ENCODE results near the gene NF2.

Gene NF2

DNA sequence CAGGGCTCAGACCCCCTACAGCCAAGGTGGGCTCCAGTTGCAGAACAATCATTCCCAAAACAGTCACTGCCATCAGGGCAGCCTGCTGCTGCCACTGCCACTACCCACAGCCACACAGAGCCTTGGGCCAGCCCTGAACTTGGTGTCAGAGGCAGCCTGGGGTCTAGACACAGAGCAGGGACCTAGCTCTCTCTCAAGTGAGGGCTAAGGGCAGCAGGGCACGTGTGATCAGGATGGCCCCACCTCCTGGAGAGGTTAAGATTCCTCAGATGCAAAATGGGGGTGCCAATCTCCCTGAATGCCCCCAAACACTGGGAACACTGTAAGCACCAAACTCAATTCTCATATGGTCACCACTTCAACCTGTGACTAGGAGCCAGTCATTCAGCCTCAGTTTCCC, 132.0 kb downstream of the NF2 start:
- H3K4me3 ChIP-seq (ENCODE audit: low read depth, low read length), result no peak overlapping the region
- TF ChIP-seq, protein P1, sequence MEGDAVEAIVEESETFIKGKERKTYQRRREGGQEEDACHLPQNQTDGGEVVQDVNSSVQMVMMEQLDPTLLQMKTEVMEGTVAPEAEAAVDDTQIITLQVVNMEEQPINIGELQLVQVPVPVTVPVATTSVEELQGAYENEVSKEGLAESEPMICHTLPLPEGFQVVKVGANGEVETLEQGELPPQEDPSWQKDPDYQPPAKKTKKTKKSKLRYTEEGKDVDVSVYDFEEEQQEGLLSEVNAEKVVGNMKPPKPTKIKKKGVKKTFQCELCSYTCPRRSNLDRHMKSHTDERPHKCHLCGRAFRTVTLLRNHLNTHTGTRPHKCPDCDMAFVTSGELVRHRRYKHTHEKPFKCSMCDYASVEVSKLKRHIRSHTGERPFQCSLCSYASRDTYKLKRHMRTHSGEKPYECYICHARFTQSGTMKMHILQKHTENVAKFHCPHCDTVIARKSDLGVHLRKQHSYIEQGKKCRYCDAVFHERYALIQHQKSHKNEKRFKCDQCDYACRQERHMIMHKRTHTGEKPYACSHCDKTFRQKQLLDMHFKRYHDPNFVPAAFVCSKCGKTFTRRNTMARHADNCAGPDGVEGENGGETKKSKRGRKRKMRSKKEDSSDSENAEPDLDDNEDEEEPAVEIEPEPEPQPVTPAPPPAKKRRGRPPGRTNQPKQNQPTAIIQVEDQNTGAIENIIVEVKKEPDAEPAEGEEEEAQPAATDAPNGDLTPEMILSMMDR (IDR thresholded peaks at IDR 0.05; ENCODE audit: low read depth, low read length), result no peak
- TF ChIP-seq MYC (IDR thresholded peaks at IDR 0.05; ENCODE audit: low read depth, low read length) (no peak), POLR2A (IDR thresholded peaks at IDR 0.05; ENCODE audit: extremely low read depth, insufficient read length) (no peak)
- TF ChIP-seq, protein P2, sequence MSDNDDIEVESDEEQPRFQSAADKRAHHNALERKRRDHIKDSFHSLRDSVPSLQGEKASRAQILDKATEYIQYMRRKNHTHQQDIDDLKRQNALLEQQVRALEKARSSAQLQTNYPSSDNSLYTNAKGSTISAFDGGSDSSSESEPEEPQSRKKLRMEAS (IDR thresholded peaks at IDR 0.05; ENCODE audit: low read depth, low read length), result no peak
- DNase-seq (ENCODE audit: low read depth), result no peak

DNA sequence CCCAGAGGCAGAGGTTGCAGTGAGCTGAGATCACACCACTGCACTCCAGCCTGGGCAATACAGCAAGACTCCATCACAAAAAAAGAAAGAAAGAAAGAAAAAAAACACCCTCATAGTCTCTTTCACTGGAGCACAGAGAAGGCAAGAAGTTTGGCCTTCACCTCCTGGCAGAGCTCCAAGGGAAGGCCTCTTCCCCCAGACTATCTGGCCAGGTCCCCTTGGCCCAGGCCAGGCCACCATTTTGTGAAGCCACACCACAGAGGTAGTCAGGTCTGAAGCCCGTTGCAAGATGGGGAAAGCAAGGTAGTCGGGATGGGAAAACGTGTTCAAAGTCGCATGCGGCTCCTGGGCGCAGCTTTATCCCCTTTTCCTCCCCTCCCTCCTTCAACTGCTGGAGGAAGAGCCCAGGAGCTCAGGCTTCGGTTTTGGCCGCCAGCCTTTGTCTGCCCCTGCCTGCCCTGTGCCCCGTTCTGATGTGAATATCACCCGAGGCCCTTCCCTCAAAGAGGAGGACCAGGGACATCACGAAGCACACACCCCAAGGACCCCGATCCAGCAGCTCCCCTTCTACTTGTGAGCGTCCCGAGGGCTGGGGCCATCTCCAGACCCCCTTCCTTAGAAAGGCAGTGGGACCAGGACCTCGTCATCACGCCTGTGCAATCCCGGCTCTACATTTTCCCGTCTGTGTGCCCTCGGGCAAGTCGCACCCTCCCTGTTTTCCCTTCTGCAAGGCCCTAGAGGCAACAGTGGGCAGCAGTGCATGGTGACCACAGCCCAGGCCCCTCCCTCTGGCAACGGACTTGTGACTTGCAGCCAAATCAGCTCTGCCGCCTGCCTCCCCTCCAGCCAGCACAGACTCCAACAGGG, 134.1 kb downstream of the NF2 start:
- DNase-seq (ENCODE audit: low read depth), result no peak
- H3K4me3 ChIP-seq (ENCODE audit: low read depth, low read length), result no peak overlapping the region
- TF ChIP-seq, protein P1 (IDR thresholded peaks at IDR 0.05; ENCODE audit: low read depth, low read length), result no peak
- TF ChIP-seq MYC (IDR thresholded peaks at IDR 0.05; ENCODE audit: low read depth, low read length) (no peak), POLR2A (IDR thresholded peaks at IDR 0.05; ENCODE audit: extremely low read depth, insufficient read length) (no peak)
- TF ChIP-seq, protein P2 (IDR thresholded peaks at IDR 0.05; ENCODE audit: low read depth, low read length), result no peak

DNA sequence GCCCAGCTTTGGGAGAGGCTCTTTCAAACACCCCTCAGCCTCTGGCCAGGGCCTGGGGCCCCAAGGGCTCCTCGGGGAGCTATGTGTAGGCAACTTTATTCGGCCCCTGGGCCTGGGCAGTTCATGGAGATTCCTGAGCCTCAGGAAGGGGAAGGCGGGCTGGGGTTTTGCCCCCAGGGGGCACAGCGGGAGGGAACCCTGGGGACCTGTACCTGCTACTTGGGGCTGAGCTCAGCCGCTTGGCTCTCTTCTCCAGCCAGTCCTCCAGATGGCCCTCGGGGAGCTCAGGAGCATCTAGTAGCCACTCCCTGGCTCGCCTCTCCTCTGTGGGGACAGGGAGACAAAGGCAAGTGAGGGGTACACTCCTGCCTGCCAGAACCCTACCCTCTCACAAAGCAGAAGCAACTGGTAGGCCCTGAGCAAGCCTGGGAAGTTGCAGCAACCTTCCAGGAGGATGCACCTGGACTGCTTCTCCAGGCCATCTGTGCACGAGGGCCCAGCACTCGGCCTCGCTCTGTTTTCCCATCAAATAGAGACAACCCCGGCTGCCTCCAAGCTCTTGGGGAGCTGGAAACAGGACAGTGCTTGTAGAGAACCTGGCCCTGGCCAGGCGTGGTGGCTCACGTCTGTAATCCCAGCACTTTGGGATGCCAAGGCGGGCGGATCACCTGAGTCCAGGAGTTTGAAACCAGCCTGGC, 134.8 kb downstream of the NF2 start:
- no peak for DNase-seq (ENCODE audit: low read depth)
- H3K4me3 ChIP-seq (ENCODE audit: low read depth, low read length), result no peak overlapping the region
- TF ChIP-seq, protein P1 (IDR thresholded peaks at IDR 0.05; ENCODE audit: low read depth, low read length), result no peak
- TF ChIP-seq, protein P2 (IDR thresholded peaks at IDR 0.05; ENCODE audit: low read depth, low read length), result no peak
- TF ChIP-seq MYC (IDR thresholded peaks at IDR 0.05; ENCODE audit: low read depth, low read length) (no peak), POLR2A (IDR thresholded peaks at IDR 0.05; ENCODE audit: extremely low read depth, insufficient read length) (no peak)

DNA sequence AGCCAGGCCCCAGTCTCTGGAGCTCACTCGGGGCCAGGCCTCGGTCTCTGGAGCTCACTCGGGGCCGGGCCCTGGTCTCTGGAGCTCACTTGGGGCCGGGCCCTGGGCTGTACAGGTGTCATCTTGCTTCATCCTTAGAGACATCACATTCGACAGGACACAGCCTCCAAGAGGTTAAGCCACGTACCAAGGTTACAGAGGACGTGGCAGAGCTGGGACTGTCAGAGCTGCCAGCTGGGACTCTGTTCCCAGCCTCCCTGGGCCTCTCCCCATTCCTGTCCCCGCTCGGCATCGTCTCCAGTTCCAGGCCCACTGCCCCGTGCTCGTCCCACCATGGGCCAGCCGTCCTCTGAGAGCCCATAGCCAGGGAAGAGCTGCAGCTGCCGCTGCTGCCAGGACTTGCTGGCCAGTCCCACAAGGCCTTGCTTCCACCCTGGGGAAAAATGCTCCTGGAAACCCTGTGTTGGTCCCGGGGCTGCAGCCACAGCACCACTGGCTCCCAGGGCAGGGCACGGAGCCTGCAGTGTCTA, 136.0 kb downstream of the NF2 start:
- TF ChIP-seq, protein P1 (IDR thresholded peaks at IDR 0.05; ENCODE audit: low read depth, low read length), result no peak
- TF ChIP-seq POLR2A (IDR thresholded peaks at IDR 0.05; ENCODE audit: extremely low read depth, insufficient read length) (no peak), MYC (IDR thresholded peaks at IDR 0.05; ENCODE audit: low read depth, low read length) (no peak)
- TF ChIP-seq, protein P2 (IDR thresholded peaks at IDR 0.05; ENCODE audit: low read depth, low read length), result no peak
- DNase-seq (ENCODE audit: low read depth), result no peak
- no peak overlapping the region for H3K4me3 ChIP-seq (ENCODE audit: low read depth, low read length)

DNA sequence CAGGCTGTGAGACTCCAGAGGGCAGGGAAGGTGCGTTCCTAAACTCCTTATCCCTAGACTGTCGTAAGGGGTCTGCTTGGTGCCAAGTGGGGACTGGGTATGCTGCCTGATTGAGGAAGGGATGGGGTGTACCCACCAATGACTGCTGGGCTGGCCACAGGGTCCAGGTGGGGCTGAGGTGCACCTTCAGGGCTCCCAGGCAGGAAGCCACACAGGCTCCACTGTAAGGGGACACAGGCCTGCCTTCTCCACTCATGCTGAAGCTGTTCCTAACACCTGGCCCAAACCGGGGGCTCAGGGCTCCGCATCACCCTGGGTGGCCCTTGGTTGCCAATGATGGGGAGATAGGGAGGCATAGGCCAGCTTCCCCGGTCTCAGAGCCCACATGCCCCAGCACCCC, 136.8 kb downstream of the NF2 start:
- TF ChIP-seq MYC (IDR thresholded peaks at IDR 0.05; ENCODE audit: low read depth, low read length) (no peak), POLR2A (IDR thresholded peaks at IDR 0.05; ENCODE audit: extremely low read depth, insufficient read length) (no peak)
- TF ChIP-seq, protein P1 (IDR thresholded peaks at IDR 0.05; ENCODE audit: low read depth, low read length), result no peak
- TF ChIP-seq, protein P2 (IDR thresholded peaks at IDR 0.05; ENCODE audit: low read depth, low read length), result no peak
- DNase-seq (ENCODE audit: low read depth), result no peak
- H3K4me3 ChIP-seq (ENCODE audit: low read depth, low read length), result no peak overlapping the region

Measured in NB4 (cell line).